T-cell (primary cell): ENCODE results near the gene SOX13. TPM values are rescaled to one million over a fixed set of nuclear protein-coding genes. Genes with fewer than 3 reads are reported as not detected.

Experiments
- ATAC-seq, 4 experiments: fragments of 200-7000 bp in 3 of 4; fragments of 150-1000 bp in 1 of 4; cut with Tn5 transposase; replicated peaks in 1 of 4; 1 replicate in 3 of 4; 2 replicates in 1 of 4; pipeline ENCODE4 v1.10.0; 2021; ENCODE audit warnings: moderate library complexity in 3 of 4, mild to moderate bottlenecking in 2 of 4, moderate number of reproducible peaks in 1 of 4
- CTCF ChIA-PET, 2 donors: fragments of 300-600 bp; sonication (Branson Sonifier 250); formaldehyde crosslinking; loops; one replicate each; lab custom pipeline; 2022; ENCODE audit warnings: antibody characterized with exemption in 2 of 2; lab: Charles Lee
- POLR2A ChIA-PET, 2 donors: fragments of 300-600 bp; sonication (Branson Sonifier 250); formaldehyde crosslinking; loops; one replicate each; lab custom pipeline; 2022; ENCODE audit warnings: antibody characterized with exemption in 2 of 2; lab: Charles Lee
- DNase-seq, 35 experiments: peaks; one replicate each; pipeline versions ENCODE4 v3.0.0 to v3.0.0-alpha.2; 2013 to 2023
- H3K27ac ChIP-seq: one replicate; pipeline ENCODE4 v1.5.1; 2013; ENCODE audit warnings: low read length
- H3K27me3 ChIP-seq, 2 experiments: replicated peaks in 1 of 2; 1 replicate in 1 of 2; 2 replicates in 1 of 2; pipeline versions ENCODE4 v1.6.1 to v1.7.0; 2013; ENCODE audit warnings: low read length in 1 of 2, mixed read lengths in 1 of 2; ENCODE audit not compliant: control insufficient read depth in 2 of 2, insufficient read depth in 2 of 2; ENCODE audit errors: extremely low read depth in 1 of 2
- H3K36me3 ChIP-seq, 2 donors: 1 replicate in 1 of 2; 2 replicates in 1 of 2; pipeline versions ENCODE4 v1.6.1 to v1.7.0; 2013; ENCODE audit warnings: low read length in 1 of 2; ENCODE audit not compliant: control insufficient read depth in 2 of 2, insufficient read depth in 1 of 2; ENCODE audit errors: extremely low read depth in 1 of 2
- H3K4me1 ChIP-seq, 2 experiments: 1 replicate in 1 of 2; 2 replicates in 1 of 2; pipeline versions ENCODE4 v1.6.1 to v1.7.0; 2013; ENCODE audit warnings: low read length in 2 of 2, mixed read lengths in 1 of 2; ENCODE audit not compliant: insufficient read depth in 2 of 2, control insufficient read depth in 1 of 2; ENCODE audit errors: extremely low read depth in 1 of 2
- H3K4me3 ChIP-seq, 2 donors: 1 replicate in 1 of 2; 2 replicates in 1 of 2; pipeline versions ENCODE4 v1.5.1 to v1.7.0; 2013; ENCODE audit warnings: mild to moderate bottlenecking in 2 of 2, low read length in 1 of 2, moderate library complexity in 1 of 2; ENCODE audit not compliant: control insufficient read depth in 1 of 2; ENCODE audit errors: extremely low read depth in 1 of 2
- H3K9me3 ChIP-seq: 2 replicates; pipeline ENCODE4 v1.7.0; 2013
- H3K27ac Mint-ChIP-seq, 2 donors: one replicate each; pipeline ENCODE4 v1.8.0; 2020 to 2021; ENCODE audit warnings: mild to moderate bottlenecking in 2 of 2, mixed read lengths in 2 of 2
- H3K27me3 Mint-ChIP-seq, 2 donors: one replicate each; pipeline ENCODE4 v1.8.0; 2021 to 2022; ENCODE audit warnings: mixed read lengths in 2 of 2
- H3K36me3 Mint-ChIP-seq: one replicate; pipeline ENCODE4 v1.8.0; 2021; ENCODE audit warnings: mixed read lengths
- H3K4me1 Mint-ChIP-seq, 3 donors: one replicate each; pipeline ENCODE4 v1.8.0; 2020 to 2022; ENCODE audit warnings: mixed read lengths in 3 of 3, mild to moderate bottlenecking in 1 of 3
- H3K4me3 Mint-ChIP-seq, 3 donors: one replicate each; pipeline ENCODE4 v1.8.0; 2020 to 2022; ENCODE audit warnings: mild to moderate bottlenecking in 3 of 3, mixed read lengths in 3 of 3, moderate library complexity in 3 of 3
- H3K9me3 Mint-ChIP-seq, 3 donors: one replicate each; pipeline ENCODE4 v1.8.0; 2020 to 2022; ENCODE audit warnings: mixed read lengths in 3 of 3
- WGBS: methylation state at CpG from one replicate; pipeline ENCODE4 v1.1.5; 2013; ENCODE audit warnings: missing lambda C conversion rate; ENCODE audit not compliant: insufficient coverage; 5-methylcytosine and 5-hydroxymethylcytosine counted together
- total RNA-seq, 35 experiments: library from RNA in 6 of 35; stranded (reverse) in 6 of 35; fragments of 120-200 nt in 1 of 35; gene quantifications; one replicate each; pipeline versions ENCODE4 v1.2.1 to v1.2.4 and lab custom pipeline; 2013 to 2026

The SOX13 gene
- total RNA-seq, 5 donors from 2014 or later (not counting 1 experiment from before 2014, with no cell fraction given), result 3.2 to 9.4 (median 5.2) TPM

DNA sequence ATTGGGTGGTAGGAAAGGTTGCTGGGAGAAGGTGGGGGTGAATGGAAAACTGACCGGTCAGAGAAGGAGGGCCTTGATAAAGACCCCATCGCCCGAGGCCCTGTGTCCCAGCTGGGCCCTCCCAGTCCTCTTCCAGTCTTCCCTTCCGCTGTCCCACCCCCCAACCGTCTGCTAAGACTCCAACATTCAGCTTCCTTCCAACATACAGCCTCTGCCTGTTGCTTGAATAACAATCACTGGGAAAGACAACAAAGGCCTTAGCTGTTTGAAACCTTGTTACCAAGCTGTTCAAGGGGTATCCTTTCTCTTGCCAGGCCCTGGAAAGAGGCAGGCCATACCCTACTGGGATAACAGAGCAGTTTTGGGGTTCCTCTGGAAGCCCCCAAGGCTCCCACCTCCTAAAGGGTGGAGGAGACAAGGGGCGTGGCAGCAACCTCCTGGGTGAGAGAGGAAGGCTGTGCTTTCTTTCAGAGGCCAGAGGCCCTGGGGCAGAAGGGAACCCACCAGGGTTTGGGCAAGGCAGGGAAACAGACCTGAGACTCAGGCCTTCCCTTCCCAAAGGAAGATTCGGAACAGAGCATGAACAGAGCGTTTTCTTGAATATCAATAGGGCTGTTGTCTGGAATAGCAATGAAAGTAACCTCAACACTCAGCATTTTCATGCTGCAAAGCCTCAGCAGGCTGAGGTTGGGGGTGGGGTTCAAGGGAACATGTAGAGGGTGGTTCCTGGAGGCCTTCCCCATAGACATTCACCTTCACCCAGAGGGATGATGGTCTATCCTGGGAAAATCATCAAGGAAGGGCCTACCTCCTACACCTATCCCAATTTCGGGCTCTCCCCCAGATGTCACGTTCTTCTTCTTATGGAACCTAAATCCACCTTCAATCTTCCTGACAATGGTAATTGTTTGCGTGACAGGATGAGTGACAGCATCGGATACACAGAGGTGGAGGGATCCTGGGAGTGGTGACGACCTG, 74.8 kb downstream of the SOX13 start:
- peaks cover 0 to 6% of the 10 kb centered on the region in 2 donors for H3K27me3 Mint-ChIP-seq
- no peak for ATAC-seq
- H3K27ac ChIP-seq, result no peak overlapping the region
- no peak overlapping the region for H3K4me3 Mint-ChIP-seq
- ChIA-PET POLR2A (interaction anchor here in 1 of 2 donors (0.6 kb wide), 1 partner anchor 405 kb away, joined by 4 read pairs; no protein-coding TSS in a partner anchor), CTCF (no interaction called here)
- peaks cover 0 to 14% (median 8%) of the 10 kb centered on the region in 3 donors for H3K4me1 Mint-ChIP-seq
- WGBS, result 75% methylated on average over 5 of the region's 13 CpGs
- H3K36me3 ChIP-seq, result no peaks in the 10 kb centered on the region
- H3K36me3 Mint-ChIP-seq, result no peaks in the 10 kb centered on the region
- peaks cover 0 to 19% of the 10 kb centered on the region in 2 experiments for H3K27me3 ChIP-seq
- H3K4me1 ChIP-seq, result peaks cover 0 to 15% of the 10 kb centered on the region in 2 experiments
- H3K4me3 ChIP-seq, result no peak overlapping the region
- H3K27ac Mint-ChIP-seq, result no peak overlapping the region
- H3K9me3 Mint-ChIP-seq, result no peaks in the 10 kb centered on the region
- no peak for DNase-seq
- H3K9me3 ChIP-seq, result no peaks in the 10 kb centered on the region

- no peak overlapping the region for H3K27ac Mint-ChIP-seq
- ATAC-seq (no peak), DNase-seq (no peak)
- H3K27ac ChIP-seq, result no peak overlapping the region
- H3K4me1 ChIP-seq, result peaks cover 0 to 16% of the 10 kb centered on the region in 2 experiments
- H3K9me3 Mint-ChIP-seq, result no peaks in the 10 kb centered on the region
- peaks cover 0 to 14% (median 8%) of the 10 kb centered on the region in 3 donors for H3K4me1 Mint-ChIP-seq
- H3K27me3 ChIP-seq, result peaks cover 0 to 27% of the 10 kb centered on the region in 2 experiments
- H3K9me3 ChIP-seq, result no peaks in the 10 kb centered on the region
- peaks cover 0 to 9% of the 10 kb centered on the region in 2 donors for H3K27me3 Mint-ChIP-seq
- H3K4me3 Mint-ChIP-seq, result peak overlapping the region in 1 of 3 donors; percentile 6
- 70% methylated on average over 2 of the region's 2 CpGs for whole genome bisulfite sequencing
- no peaks in the 10 kb centered on the region for H3K36me3 Mint-ChIP-seq
- CTCF ChIA-PET, result no interaction called here
- no peak overlapping the region for H3K4me3 ChIP-seq
- POLR2A ChIA-PET, result no interaction called here
- H3K36me3 ChIP-seq, result no peaks in the 10 kb centered on the region
Observed at GRCh38 chr1:204149107-204149506, 76.2 kb downstream of the SOX13 start.

- Histone ChIP-seq H3K4me3 (no peak overlapping the region), H3K27ac (no peak overlapping the region), H3K4me1 (peaks cover 0 to 16% of the 10 kb centered on the region in 2 experiments), H3K27me3 (peaks cover 0 to 35% of the 10 kb centered on the region in 2 experiments), H3K9me3 (no peaks in the 10 kb centered on the region), H3K36me3 (no peaks in the 10 kb centered on the region)
- ChIA-PET POLR2A (no interaction called here), CTCF (no interaction called here)
- Mint-ChIP-seq H3K4me1 (peaks cover 0 to 14% (median 8%) of the 10 kb centered on the region in 3 donors), H3K36me3 (no peaks in the 10 kb centered on the region), H3K27ac (peak overlapping the region; percentile 28 to 74), H3K27me3 (peaks cover 0 to 9% of the 10 kb centered on the region in 2 donors), H3K9me3 (no peaks in the 10 kb centered on the region), H3K4me3 (peak overlapping the region; percentile 74 to 78 (median 77))
- DNase-seq (no peak), ATAC-seq (no peak)
- 92% methylated on average over 2 of the region's 16 CpGs for WGBS
Observed at GRCh38 chr1:204149635-204150565, 77.0 kb downstream of the SOX13 start.

DNA sequence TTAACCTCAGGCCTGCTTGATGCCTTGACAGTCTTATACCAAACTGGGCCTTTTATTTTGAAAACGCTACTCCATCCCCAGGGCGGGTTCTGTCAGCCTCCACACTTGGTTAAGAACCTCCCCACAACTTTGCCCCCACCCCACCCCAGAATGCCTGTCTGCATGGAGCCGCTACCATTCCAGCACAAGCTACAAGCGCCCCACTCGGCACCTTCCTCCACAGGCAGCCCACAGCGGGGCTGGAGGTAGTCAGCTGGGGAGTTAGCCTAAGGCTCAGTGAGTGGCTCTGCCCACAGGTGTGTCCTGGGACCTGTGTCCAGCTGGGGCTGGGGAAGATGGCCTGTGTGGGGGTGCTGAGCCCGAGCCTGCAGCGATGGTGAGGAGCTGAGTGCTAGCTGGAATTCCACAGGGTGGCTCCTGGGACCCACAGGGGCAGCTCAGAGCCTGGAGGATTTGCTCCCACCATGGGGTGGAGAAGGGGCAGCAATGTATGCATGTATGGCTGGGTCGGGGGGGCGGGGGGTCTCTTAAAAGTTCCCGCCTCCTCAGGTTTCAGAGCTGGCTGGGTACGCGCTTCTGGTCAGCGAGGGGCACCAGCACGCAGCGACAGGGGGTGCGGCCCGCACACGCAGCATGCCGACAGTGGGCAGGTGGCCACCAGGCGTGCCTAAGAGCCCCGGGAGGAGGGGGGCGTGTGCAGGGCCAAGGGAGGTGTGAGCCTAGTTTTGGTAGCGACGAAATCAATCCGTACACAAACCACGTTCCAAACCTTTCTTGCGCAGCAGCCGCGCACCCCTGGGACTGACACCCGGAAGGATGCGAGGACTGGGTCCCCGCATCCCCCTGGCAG, 78.0 kb downstream of the SOX13 start:
- DNase-seq (peak in 10 of 35 experiments; percentile 4 to 41 (median 16)), ATAC-seq (peak; percentile 12 to 28 (median 21))
- Mint-ChIP-seq H3K4me3 (peak overlapping the region; percentile 74 to 78 (median 77)), H3K9me3 (no peaks in the 10 kb centered on the region), H3K4me1 (peaks cover 0 to 14% (median 8%) of the 10 kb centered on the region in 3 donors), H3K36me3 (no peaks in the 10 kb centered on the region), H3K27me3 (peaks cover 0 to 9% of the 10 kb centered on the region in 2 donors), H3K27ac (no peak overlapping the region)
- CTCF ChIA-PET, result interaction anchor here in 1 of 2 donors (1.2 kb wide), 1 partner anchor 656 kb away, joined by 3 read pairs; no protein-coding TSS in a partner anchor
- POLR2A ChIA-PET, result interaction anchor here in 1 of 2 donors (0.5 kb wide), 1 partner anchor 21 kb away, joined by 3 read pairs; no protein-coding TSS in a partner anchor
- H3K27ac ChIP-seq, result no peak overlapping the region
- peak overlapping the region; percentile 59 to 66 for H3K4me3 ChIP-seq
- 71% methylated on average over 19 of the region's 33 CpGs for WGBS
- H3K27me3 ChIP-seq, result peaks cover 0 to 38% of the 10 kb centered on the region in 2 experiments
- H3K9me3 ChIP-seq, result no peaks in the 10 kb centered on the region
- H3K4me1 ChIP-seq, result peaks cover 0 to 16% of the 10 kb centered on the region in 2 experiments
- no peaks in the 10 kb centered on the region for H3K36me3 ChIP-seq

DNA sequence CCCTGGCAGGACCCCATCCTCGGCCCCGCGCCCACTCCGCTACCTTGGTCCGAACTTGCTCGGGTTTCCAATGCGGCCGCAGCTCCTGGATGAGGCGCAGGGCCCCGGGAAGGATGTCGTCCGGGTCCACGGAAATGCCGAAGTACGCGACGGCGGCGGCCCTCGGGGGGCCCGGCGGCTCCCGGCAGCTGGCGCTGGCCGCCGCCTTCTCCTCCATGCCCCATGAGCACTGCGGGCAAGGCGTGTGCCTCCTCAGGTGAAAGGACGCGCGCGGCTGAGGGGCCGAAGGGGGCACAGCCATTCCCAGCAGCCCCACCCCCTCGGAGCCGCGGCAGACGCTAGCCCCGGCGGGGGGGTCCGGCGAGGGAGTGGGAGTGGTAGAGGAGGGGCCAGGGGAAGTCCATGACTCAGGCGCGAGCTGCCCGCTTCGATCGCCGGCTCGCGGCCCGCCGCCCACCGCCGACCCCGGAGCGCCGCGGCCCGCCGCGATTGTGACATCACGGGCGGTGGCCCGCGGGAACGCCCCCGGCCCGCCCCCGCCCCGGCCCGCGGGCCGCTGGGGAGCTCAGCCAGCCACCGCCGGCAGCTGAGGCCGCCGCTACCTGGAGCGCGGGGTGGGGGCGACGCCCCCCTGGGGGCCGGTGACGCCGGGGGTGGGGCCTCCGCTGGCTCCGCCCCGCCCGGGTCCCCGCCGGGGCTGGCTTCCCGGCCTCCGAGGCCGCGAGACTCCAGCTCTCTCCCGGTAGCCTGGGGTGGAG, 78.8 kb downstream of the SOX13 start, which contains the start of gene ETNK2:
Gene ETNK2, minus strand, starts transcription at position 493 of the 758 bp plus-strand sequence. Its CDS starts 192 bp downstream, at position 301.
- no peaks in the 10 kb centered on the region for H3K36me3 ChIP-seq
- Mint-ChIP-seq H3K9me3 (no peaks in the 10 kb centered on the region), H3K4me1 (peaks cover 0 to 14% (median 8%) of the 10 kb centered on the region in 3 donors), H3K4me3 (peak within 1 kb of the TSS; percentile 75 to 78 (median 77)), H3K27me3 (peaks cover 0 to 11% of the 10 kb centered on the region in 2 donors), H3K27ac (no peak within 1 kb of the TSS), H3K36me3 (no peaks in the 10 kb centered on the region)
- POLR2A ChIA-PET, result interaction anchor here (0.6 kb wide), 4 partner anchors 38 to 417 kb away, joined by 3 to 4 read pairs (median 3); no protein-coding TSS in a partner anchor
- peaks cover 0 to 16% of the 10 kb centered on the region in 2 experiments for H3K4me1 ChIP-seq
- DNase-seq, result peak in 34 of 35 experiments; percentile 15 to 74 (median 46)
- H3K4me3 ChIP-seq, result peak within 1 kb of the TSS; percentile 59 to 66
- peak; percentile 78 to 89 (median 80) for ATAC-seq
- no peak within 1 kb of the TSS for H3K27ac ChIP-seq
- peaks cover 0 to 44% of the 10 kb centered on the region in 2 experiments for H3K27me3 ChIP-seq
- no peaks in the 10 kb centered on the region for H3K9me3 ChIP-seq
- WGBS, result under 1% methylated on average over 75 of the region's 94 CpGs
- CTCF ChIA-PET, result interaction anchor here (0.6 to 1.2 kb wide), 2 partner anchors 303 to 655 kb away, joined by 3 read pairs; no protein-coding TSS in a partner anchor
